ENCODE measurements around the gene CHRNG.
"Not testable (repeated sequence)": the region's sequence is repeated elsewhere in the genome, so short reads cannot be mapped to it uniquely, and the experiment has no call there.

The CHRNG gene

GRCh38 chr2:232568161-232568560 lies 28.7 kb downstream of the CHRNG start:
- H3K9me3 ChIP-seq (ENCODE audit: severe bottlenecking): no peaks in the 10 kb centered on the region
- no peak for TF ChIP-seq CTCF (IDR thresholded peaks at IDR 0.05; ENCODE audit: low read depth, low read length)
- H3K4me3 ChIP-seq (ENCODE audit: low read depth, low read length): no peak overlapping the region
- no peak overlapping the region for H3K27ac ChIP-seq
- H3K27me3 ChIP-seq (ENCODE audit: insufficient read depth, low read depth, severe bottlenecking): no peaks in the 10 kb centered on the region
- peaks cover 97% of the 10 kb centered on the region for H3K36me3 ChIP-seq
- DNase-seq: no peak

GRCh38 chr2:232569541-232569940 lies 30.0 kb downstream of the CHRNG start:
- H3K27me3 ChIP-seq (ENCODE audit: insufficient read depth, low read depth, severe bottlenecking): no peaks in the 10 kb centered on the region
- no peak overlapping the region for H3K4me3 ChIP-seq (ENCODE audit: low read depth, low read length)
- peaks cover 85% of the 10 kb centered on the region for H3K36me3 ChIP-seq
- no peak overlapping the region for H3K27ac ChIP-seq
- DNase-seq: no peak
- TF ChIP-seq CTCF (IDR thresholded peaks at IDR 0.05; ENCODE audit: low read depth, low read length): no peak
- no peaks in the 10 kb centered on the region for H3K9me3 ChIP-seq (ENCODE audit: severe bottlenecking)

GRCh38 chr2:232570481-232570880 lies 31.0 kb downstream of the CHRNG start:
- DNase-seq; H3K27me3 ChIP-seq (ENCODE audit: insufficient read depth, low read depth, severe bottlenecking); H3K9me3 ChIP-seq (ENCODE audit: severe bottlenecking); H3K4me3 ChIP-seq (ENCODE audit: low read depth, low read length); H3K27ac ChIP-seq: not testable (repeated sequence)
- H3K36me3 ChIP-seq: peaks cover 83% of the 10 kb centered on the region

GRCh38 chr2:232571026-232571474 lies 31.6 kb downstream of the CHRNG start:
- Histone ChIP-seq H3K27ac (no peak overlapping the region), H3K27me3 (ENCODE audit: insufficient read depth, low read depth, severe bottlenecking) (no peaks in the 10 kb centered on the region), H3K4me3 (ENCODE audit: low read depth, low read length) (no peak overlapping the region), H3K9me3 (ENCODE audit: severe bottlenecking) (no peaks in the 10 kb centered on the region), H3K36me3 (peaks cover 77% of the 10 kb centered on the region)
- no peak for TF ChIP-seq CTCF (IDR thresholded peaks at IDR 0.05; ENCODE audit: low read depth, low read length)
- no peak for DNase-seq

GRCh38 chr2:232573042-232573441 lies 33.5 kb downstream of the CHRNG start:
- DNase-seq: no peak
- Histone ChIP-seq H3K27ac (no peak overlapping the region), H3K27me3 (ENCODE audit: insufficient read depth, low read depth, severe bottlenecking) (no peaks in the 10 kb centered on the region), H3K36me3 (peaks cover 57% of the 10 kb centered on the region), H3K4me3 (ENCODE audit: low read depth, low read length) (no peak overlapping the region), H3K9me3 (ENCODE audit: severe bottlenecking) (no peaks in the 10 kb centered on the region)
- no peak for TF ChIP-seq CTCF (IDR thresholded peaks at IDR 0.05; ENCODE audit: low read depth, low read length)

GRCh38 chr2:232573771-232574435 lies 34.4 kb downstream of the CHRNG start:
- no peak for TF ChIP-seq CTCF (IDR thresholded peaks at IDR 0.05; ENCODE audit: low read depth, low read length)
- Histone ChIP-seq H3K27me3 (ENCODE audit: insufficient read depth, low read depth, severe bottlenecking) (no peaks in the 10 kb centered on the region), H3K4me3 (ENCODE audit: low read depth, low read length) (no peak overlapping the region), H3K36me3 (peaks cover 49% of the 10 kb centered on the region), H3K27ac (no peak overlapping the region), H3K9me3 (ENCODE audit: severe bottlenecking) (no peaks in the 10 kb centered on the region)
- DNase-seq: no peak

Measured in WERI-Rb-1 (cell line).